Body of pancreas (tissue), 4 donors: Measurements from ENCODE around the gene ANKRD44.

Experiments
- CTCF ChIP-seq, 7 experiments: fragments of 450-650 bp in 4 of 7; fragments of 200-600 bp in 3 of 7; sonication (generic) in 3 of 7; IDR thresholded peaks; one replicate each; pipeline ENCODE4 v1.5.1; 2016 to 2019; ENCODE audit warnings: antibody characterized with exemption in 7 of 7
- POLR2A ChIP-seq, 3 donors: fragments of 450-650 bp; IDR thresholded peaks; one replicate each; pipeline ENCODE4 v1.6.1; 2016; ENCODE audit warnings: antibody characterized with exemption in 3 of 3, mild to moderate bottlenecking in 2 of 3

- TF ChIP-seq CTCF (IDR thresholded peaks at IDR 0.05) = no peak
- TF ChIP-seq POLR2A (IDR thresholded peaks at IDR 0.05) = no peak
Measured at GRCh38 chr2:197102231-197102630, 208.3 kb downstream of the ANKRD44 start.
